K562 (cell line): ENCODE results near the gene FOXF2. TPM values are rescaled to one million over a fixed set of nuclear protein-coding genes. Genes with fewer than 3 reads are reported as not detected.

ENCODE experiments used
- ATAC-seq: fragments of 200-7000 bp; cut with Tn5 transposase; 3 replicates; pipeline ENCODE4 v1.9.1; 2020; ENCODE audit warnings: moderate library complexity
- BruUV-seq: library from RNA; stranded (reverse); fragments of 400-500 nt; replicated peaks from 2 replicates; lab custom pipeline; 2021; lab: Mats Ljungman, UMichigan
- CTCF ChIA-PET: fragments of 300-600 bp; formaldehyde crosslinking; extraction: SDS; loops from one replicate; lab custom pipeline; 2021; ENCODE audit warnings: low intra/inter-chr PET ratio; lab: Yijun Ruan, JAX
- POLR2A ChIA-PET: fragments of 300-600, 350-650 bp; sonication (Branson Sonifier 250); formaldehyde crosslinking; extraction: SDS; loops from one replicate; lab custom pipeline; 2021; ENCODE audit warnings: antibody characterized with exemption, inconsistent platforms; lab: Yijun Ruan, JAX
- DNase-seq, 4 experiments: peaks; one replicate each; pipeline versions ENCODE4 v3.0.0 to v3.0.0-alpha.2; 2011 to 2018; ENCODE audit warnings: low spot score in 3 of 4, mixed read lengths in 3 of 4; ENCODE audit errors: extremely low read depth in 1 of 4
- FAIRE-seq: peaks from 2 replicates; lab custom pipeline; 2011; peaks lifted over from hg19 to GRCh38; lab: Jason Lieb, UNC
- H2AFZ ChIP-seq: 2 replicates; pipeline ENCODE4 v1.6.0; 2011; ENCODE audit warnings: low read depth, low read length, control low read depth, inconsistent platforms
- H3K27ac ChIP-seq: fragments of 200-600 bp; 3 replicates; pipeline ENCODE4 v1.8.0; 2011; ENCODE audit warnings: low read depth, mild to moderate bottlenecking, control low read depth, inconsistent platforms, low read length, moderate library complexity, mixed read lengths; ENCODE audit errors: extremely low read depth
- H3K27me3 ChIP-seq, 2 experiments: fragments of 300-600 bp in 1 of 2; 2 replicates in 1 of 2; 3 replicates in 1 of 2; pipeline versions ENCODE4 v1.6.0 to v1.8.0; 2011; ENCODE audit warnings: inconsistent platforms in 2 of 2, low read length in 2 of 2, mild to moderate bottlenecking in 1 of 2, mixed read lengths in 1 of 2, moderate library complexity in 1 of 2; ENCODE audit not compliant: control insufficient read depth in 2 of 2, insufficient read depth in 2 of 2
- H3K36me3 ChIP-seq: fragments of 300-600 bp; 3 replicates; pipeline ENCODE4 v1.8.0; 2011; ENCODE audit warnings: mild to moderate bottlenecking, low read length, inconsistent platforms; ENCODE audit not compliant: control insufficient read depth, insufficient read depth
- H3K4me1 ChIP-seq, 2 experiments: fragments of 200-600 bp in 1 of 2; replicated peaks in 1 of 2; 2 replicates in 1 of 2; 3 replicates in 1 of 2; pipeline versions ENCODE4 v1.5.1 to v1.8.0; 2011; ENCODE audit warnings: inconsistent platforms in 2 of 2, low read length in 2 of 2, mild to moderate bottlenecking in 1 of 2, mixed read lengths in 1 of 2, moderate library complexity in 1 of 2; ENCODE audit not compliant: control insufficient read depth in 2 of 2, insufficient read depth in 2 of 2
- H3K4me2 ChIP-seq: 2 replicates; pipeline ENCODE4 v1.6.1; 2011; ENCODE audit warnings: low read length, control low read depth, inconsistent platforms, mixed read lengths; ENCODE audit not compliant: insufficient read depth
- H3K4me3 ChIP-seq: fragments of 200-600 bp; sonication (generic), shearing (Covaris generic); 2 replicates; pipeline ENCODE4 v1.5.1; 2016; ENCODE audit warnings: control low read depth, inconsistent platforms
- H3K79me2 ChIP-seq: fragments of 200-600 bp; 3 replicates; pipeline ENCODE4 v1.8.0; 2011; ENCODE audit warnings: low read length, inconsistent platforms; ENCODE audit not compliant: control insufficient read depth, insufficient read depth
- H3K9ac ChIP-seq, 2 experiments: 2 replicates each; pipeline versions ENCODE4 v1.6.0 to v1.6.1; 2011; ENCODE audit warnings: low read depth in 2 of 2, low read length in 2 of 2, control low read depth in 1 of 2, inconsistent platforms in 1 of 2, mild to moderate bottlenecking in 1 of 2, mixed read lengths in 1 of 2; ENCODE audit not compliant: insufficient read depth in 1 of 2
- H3K9me1 ChIP-seq: one replicate; pipeline ENCODE4 v1.6.0; 2011; ENCODE audit warnings: inconsistent platforms, mild to moderate bottlenecking, low read length, moderate library complexity; ENCODE audit not compliant: control insufficient read depth, insufficient read depth
- H3K9me3 ChIP-seq: replicated peaks from 2 replicates; pipeline ENCODE4 v1.5.1; 2011; ENCODE audit warnings: low read depth, low read length, inconsistent platforms; ENCODE audit not compliant: control insufficient read depth, insufficient read depth
- H4K20me1 ChIP-seq: replicated peaks from 2 replicates; pipeline ENCODE4 v1.6.1; 2011; ENCODE audit warnings: low read length, inconsistent platforms, mixed read lengths; ENCODE audit not compliant: control insufficient read depth, insufficient read depth
- GATAD2A ChIP-seq: fragments of 450-650 bp; IDR thresholded peaks from 2 replicates; pipeline ENCODE4 v1.6.1; 2017
- WGBS: fragments of 100-300 bp; shearing (Covaris generic); methylation state at CpG from one replicate; pipeline ENCODE4 v1.1.6; 2016; ENCODE audit warnings: low coverage, mixed read lengths; ENCODE audit not compliant: insufficient coverage; ENCODE audit errors: missing lambda C conversion rate; 5-methylcytosine and 5-hydroxymethylcytosine counted together
- in situ Hi-C: fragments of 300-500 bp; cut with MboI; formaldehyde crosslinking; loops from 4 replicates; pipeline ENCODE4 v1.15.0; 2018; ENCODE audit warnings: inconsistent platforms, mixed read lengths
- intact Hi-C: fragments of 100-400 bp; cut with micrococcal nuclease; formaldehyde crosslinking; loops from 2 replicates; pipeline ENCODE4 v1.14.2; 2022
- polyA plus RNA-seq, 8 experiments: library from polyadenylated mRNA; depleted of rRNA in 4 of 8; stranded (reverse) in 5 of 8; unstranded in 3 of 8; fragments of >200 nt; fragmentation: Nextera tagmentation in 2 of 8; fragmentation: Illumina TruSeq in 1 of 8; extraction: Ambion mirVana in 2 of 8; extraction: Trizol in 1 of 8; gene quantifications; 2 replicates each; pipeline versions ENCODE4 v1.2.1 to v1.2.3, GENCODE V29; 2011 to 2014; ENCODE audit warnings: inconsistent platforms in 1 of 8, missing spikeins in 1 of 8
- total RNA-seq, 7 experiments: library from RNA; depleted of rRNA in 6 of 7; stranded (reverse); fragments of >200 nt in 6 of 7; fragmentation: Illumina TruSeq in 2 of 7; extraction: Trizol in 2 of 7; gene quantifications; 2 replicates each; pipeline versions ENCODE4 v1.2.1 to v1.2.3, GENCODE V29; 2011 to 2021; ENCODE audit warnings: low replicate concordance in 1 of 7
- TF ChIP-seq, protein P1 (sequence below): sonication (generic); formaldehyde crosslinking; IDR thresholded peaks from 2 replicates; pipeline ENCODE4 v1.8.0; 2022; ENCODE audit warnings: mild to moderate bottlenecking, missing genetic modification reagents, borderline replicate concordance

The FOXF2 gene
- total and polyA plus RNA-seq, 9 of the 15 experiments (the other 6 are each of a cell fraction or from before 2014, with no cell fraction given) = not detected

DNA sequence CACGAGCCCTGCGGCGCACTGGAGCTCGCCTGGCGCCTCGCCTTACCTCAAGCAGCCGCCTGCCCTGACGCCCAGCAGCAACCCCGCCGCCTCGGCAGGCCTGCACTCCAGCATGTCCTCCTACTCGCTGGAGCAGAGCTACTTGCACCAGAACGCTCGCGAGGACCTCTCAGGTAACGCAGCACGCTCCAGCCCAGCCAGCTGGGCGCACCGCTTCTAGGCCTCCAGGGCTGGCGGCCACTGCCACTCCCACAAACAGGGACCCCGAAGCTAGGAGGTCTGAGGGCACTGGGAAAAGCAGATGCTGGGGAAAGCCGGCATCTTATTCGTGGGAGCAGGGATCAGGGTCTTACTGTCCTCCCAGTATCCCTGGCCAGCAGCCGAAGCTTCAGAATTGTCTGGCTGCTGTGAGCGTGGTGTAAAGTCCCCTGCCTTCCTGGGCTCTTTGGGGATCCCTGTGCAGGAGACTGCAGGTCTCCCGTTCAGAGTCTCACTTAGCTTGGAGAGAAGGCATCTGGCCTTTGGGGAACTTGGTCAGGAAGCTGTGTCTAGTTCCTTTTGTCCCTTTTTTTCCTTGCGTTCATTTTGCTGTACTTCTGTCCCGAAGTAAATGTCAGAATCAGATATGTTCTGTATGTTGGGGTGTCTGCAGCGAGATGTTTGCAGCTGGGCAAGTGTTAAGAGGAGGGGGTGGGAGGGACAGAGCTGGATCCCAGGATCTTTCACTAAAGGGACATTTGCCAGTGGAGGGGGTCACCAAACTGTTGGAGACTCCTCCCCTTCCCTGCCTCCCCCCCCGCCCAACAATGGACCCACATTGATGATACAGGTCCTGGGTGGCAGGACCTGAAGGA lies 1.8 kb downstream of the FOXF2 start:
- intact Hi-C loops = no loop called here
- Histone ChIP-seq H3K27ac (no peak overlapping the region), H4K20me1 (0 out of 2 replicates have a peak, but pooled peaks cover 5% of the 10 kb centered on the region), H3K9me1 (no peaks in the 10 kb centered on the region), H3K9me3 (no peaks in the 10 kb centered on the region), H3K9ac (no peak overlapping the region), H3K4me1 (peaks cover 0 to 17% of the 10 kb centered on the region in 2 experiments; a peak in 2 of 5 replicates), H2AFZ (no peak overlapping the region), H3K27me3 (peaks cover 52 to 75% of the 10 kb centered on the region in 2 experiments), H3K79me2 (no peaks in the 10 kb centered on the region), H3K4me2 (no peak overlapping the region), H3K36me3 (no peaks in the 10 kb centered on the region), H3K4me3 (no peak overlapping the region)
- TF ChIP-seq, protein P1, sequence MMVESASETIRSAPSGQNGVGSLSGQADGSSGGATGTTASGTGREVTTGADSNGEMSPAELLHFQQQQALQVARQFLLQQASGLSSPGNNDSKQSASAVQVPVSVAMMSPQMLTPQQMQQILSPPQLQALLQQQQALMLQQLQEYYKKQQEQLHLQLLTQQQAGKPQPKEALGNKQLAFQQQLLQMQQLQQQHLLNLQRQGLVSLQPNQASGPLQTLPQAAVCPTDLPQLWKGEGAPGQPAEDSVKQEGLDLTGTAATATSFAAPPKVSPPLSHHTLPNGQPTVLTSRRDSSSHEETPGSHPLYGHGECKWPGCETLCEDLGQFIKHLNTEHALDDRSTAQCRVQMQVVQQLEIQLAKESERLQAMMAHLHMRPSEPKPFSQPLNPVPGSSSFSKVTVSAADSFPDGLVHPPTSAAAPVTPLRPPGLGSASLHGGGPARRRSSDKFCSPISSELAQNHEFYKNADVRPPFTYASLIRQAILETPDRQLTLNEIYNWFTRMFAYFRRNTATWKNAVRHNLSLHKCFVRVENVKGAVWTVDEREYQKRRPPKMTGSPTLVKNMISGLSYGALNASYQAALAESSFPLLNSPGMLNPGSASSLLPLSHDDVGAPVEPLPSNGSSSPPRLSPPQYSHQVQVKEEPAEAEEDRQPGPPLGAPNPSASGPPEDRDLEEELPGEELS = no peak
- TF ChIP-seq GATAD2A = no peak
- CTCF ChIA-PET = no interaction called here
- no peak for FAIRE-seq
- ATAC-seq = no peak
- in situ Hi-C loops = no loop called here
- 10% methylated on average over 18 of the region's 30 CpGs for whole genome bisulfite sequencing
- POLR2A ChIA-PET = interaction anchor here (0.6 kb wide), 1 partner anchor 10 kb away, joined by 3 read pairs; no protein-coding TSS in a partner anchor
- DNase-seq = no peak
- no TSS peak for BruUV-seq
